ENCODE data around the gene GFRA4.

GRCh38 chr20:3697588-3698305, 34.5 kb upstream of the GFRA4 start:
- TF ChIP-seq YY1 (IDR thresholded peaks at IDR 0.05; ENCODE audit: low read depth) (no peak), TCF12 (IDR thresholded peaks at IDR 0.05; ENCODE audit: low read depth) (no peak), EP300 (IDR thresholded peaks at IDR 0.05; ENCODE audit: borderline replicate concordance) (no peak), TAF1 (IDR thresholded peaks at IDR 0.05; ENCODE audit: low read depth) (no peak), REST (IDR thresholded peaks at IDR 0.05; ENCODE audit: low read depth) (no peak), EGR1 (IDR thresholded peaks at IDR 0.05) (no peak), FOXM1 (IDR thresholded peaks at IDR 0.05; ENCODE audit: borderline replicate concordance, low read depth) (no peak), CEBPB (IDR thresholded peaks at IDR 0.05) (no peak), NFIC (IDR thresholded peaks at IDR 0.05) (no peak), TEAD4 (IDR thresholded peaks at IDR 0.05) (no peak)
- TF ChIP-seq, protein P1, sequence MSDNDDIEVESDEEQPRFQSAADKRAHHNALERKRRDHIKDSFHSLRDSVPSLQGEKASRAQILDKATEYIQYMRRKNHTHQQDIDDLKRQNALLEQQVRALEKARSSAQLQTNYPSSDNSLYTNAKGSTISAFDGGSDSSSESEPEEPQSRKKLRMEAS (IDR thresholded peaks at IDR 0.05), result no peak
